Activated naive CD4-positive, alpha-beta T cell treated with anti-CD3 and anti-CD28 coated beads, Interleukin-2, amount 50 U/mL, for 16 hours (primary cell): ENCODE data around the gene ID3.
"Not testable (repeated sequence)": the region's sequence is repeated elsewhere in the genome, so short reads cannot be mapped to it uniquely, and the experiment has no call there.

Source experiments
- DNase-seq: peaks from one replicate; pipeline ENCODE4 v3.0.0-alpha.2; 2020

The ID3 gene

GRCh38 chr1:23546897-23547584 lies 12.3 kb downstream of the ID3 start:
- DNase-seq: no peak

- DNase-seq: no peak
Observed at GRCh38 chr1:23545851-23546250, 13.4 kb downstream of the ID3 start.

- DNase-seq: peak; percentile 71
Observed at GRCh38 chr1:23544444-23545389, 14.6 kb downstream of the ID3 start.

- DNase-seq: no peak
Observed at GRCh38 chr1:23543707-23544443, 15.4 kb downstream of the ID3 start.

GRCh38 chr1:23542940-23543339 lies 16.4 kb downstream of the ID3 start:
- DNase-seq: not testable (repeated sequence)

GRCh38 chr1:23539698-23540266 lies 19.5 kb downstream of the ID3 start:
- peak; percentile 88 for DNase-seq

GRCh38 chr1:23537296-23537973 lies 21.9 kb downstream of the ID3 start:
- DNase-seq: no peak

GRCh38 chr1:23533246-23534023 lies 25.9 kb downstream of the ID3 start:
- DNase-seq: no peak

GRCh38 chr1:23531562-23532094 lies 27.7 kb downstream of the ID3 start:
- no peak for DNase-seq

- DNase-seq: peak; percentile 79
Observed at GRCh38 chr1:23530747-23531561, 28.3 kb downstream of the ID3 start, which contains the start of gene E2F2. Gene E2F2 (minus strand): TSS chr1:23531233. CDS start chr1:23530793, 440 bp downstream.

- DNase-seq: no peak
Observed at GRCh38 chr1:23530087-23530746, 29.1 kb downstream of the ID3 start.

- DNase-seq: no peak
Observed at GRCh38 chr1:23529146-23530086, 29.9 kb downstream of the ID3 start.

- DNase-seq: peak; percentile 65
Observed at GRCh38 chr1:23528250-23528978, 30.9 kb downstream of the ID3 start.

GRCh38 chr1:23527900-23528249 lies 31.4 kb downstream of the ID3 start:
- DNase-seq: no peak

- no peak for DNase-seq
Observed at GRCh38 chr1:23527366-23527765, 31.9 kb downstream of the ID3 start.

- DNase-seq: no peak
Observed at GRCh38 chr1:23526329-23527041, 32.8 kb downstream of the ID3 start.
